Duodenal mucosa (tissue), 2 donors: Measurements from ENCODE around the gene OPALIN.

Experiments
- H3K27ac ChIP-seq: one replicate; pipeline ENCODE4 v1.7.0; 2013; ENCODE audit warnings: low read depth, low read length
- H3K27me3 ChIP-seq, 2 donors: one replicate each; pipeline ENCODE4 v1.7.0; 2013; ENCODE audit warnings: low read length in 2 of 2, control low read depth in 1 of 2; ENCODE audit not compliant: insufficient read depth in 2 of 2, control insufficient read depth in 1 of 2
- H3K36me3 ChIP-seq, 2 donors: one replicate each; pipeline ENCODE4 v1.7.0; 2013; ENCODE audit warnings: low read length in 2 of 2, control low read depth in 1 of 2; ENCODE audit not compliant: insufficient read depth in 2 of 2, control insufficient read depth in 1 of 2
- H3K4me1 ChIP-seq, 2 donors: one replicate each; pipeline ENCODE4 v1.7.0; 2013; ENCODE audit warnings: low read length in 2 of 2, control low read depth in 1 of 2; ENCODE audit not compliant: insufficient read depth in 2 of 2, control insufficient read depth in 1 of 2
- H3K4me3 ChIP-seq, 2 donors: one replicate each; pipeline ENCODE4 v1.7.0; 2013; ENCODE audit warnings: low read length in 2 of 2, low read depth in 1 of 2
- H3K9ac ChIP-seq, 2 donors: one replicate each; pipeline ENCODE4 v1.7.0; 2013; ENCODE audit warnings: low read length in 2 of 2, low read depth in 1 of 2
- H3K9me3 ChIP-seq, 2 donors: one replicate each; pipeline ENCODE4 v1.7.0; 2013; ENCODE audit warnings: low read length in 2 of 2, control low read depth in 1 of 2; ENCODE audit not compliant: control insufficient read depth in 1 of 2

OPALIN gene

GRCh38 chr10:96341219-96342182, 17.3 kb downstream of the OPALIN start:
- H3K27ac ChIP-seq = no peak overlapping the region

DNA sequence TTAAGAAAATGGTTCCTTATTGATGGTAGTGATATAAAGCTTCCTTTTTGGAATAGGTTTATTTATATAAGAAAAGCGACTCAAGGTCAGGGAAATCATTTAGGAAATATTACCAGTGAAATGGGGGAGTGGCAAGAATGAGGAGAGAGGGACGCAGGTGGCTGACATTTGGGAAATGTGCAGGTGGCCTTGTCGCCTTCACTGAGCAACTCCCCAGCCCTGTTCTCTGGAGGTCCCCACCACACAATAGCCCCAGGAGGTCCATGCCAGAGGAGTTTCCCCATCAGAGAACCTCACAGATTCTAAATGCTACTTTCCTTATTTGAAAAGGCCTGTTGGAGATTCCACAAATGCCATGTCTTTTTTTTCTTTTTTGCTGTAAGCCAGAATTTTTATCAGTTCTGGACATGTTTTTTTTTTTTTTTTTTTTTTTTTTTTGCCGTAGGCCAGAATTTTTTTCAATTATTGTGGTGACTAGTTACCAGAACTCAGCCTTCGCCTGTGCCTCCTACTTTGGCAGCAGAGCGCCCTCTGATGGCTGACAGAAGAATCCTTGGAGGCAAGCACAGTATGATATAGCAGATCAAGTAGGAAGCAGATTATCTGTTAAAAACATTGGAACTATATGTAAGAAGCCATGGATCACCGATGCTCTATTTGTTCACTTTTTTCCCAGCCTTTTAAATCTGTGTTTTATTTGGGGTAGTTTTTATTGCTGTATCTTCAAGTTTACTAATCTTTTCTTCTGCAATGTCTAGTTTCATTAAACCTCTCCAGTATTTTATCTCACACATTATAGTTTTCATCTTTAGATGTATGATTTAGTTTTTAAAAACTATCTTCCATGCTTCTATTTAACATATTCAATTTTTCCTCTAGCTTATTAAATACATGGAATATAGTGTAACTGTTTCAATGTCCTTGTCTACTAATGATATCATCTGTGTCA, 18.6 kb downstream of the OPALIN start:
- peaks cover 0 to 2% of the 10 kb centered on the region in 2 donors for H3K27me3 ChIP-seq
- no peaks in the 10 kb centered on the region for H3K9me3 ChIP-seq
- no peak overlapping the region for H3K9ac ChIP-seq
- H3K27ac ChIP-seq = no peak overlapping the region
- no peaks in the 10 kb centered on the region for H3K4me1 ChIP-seq
- H3K4me3 ChIP-seq = no peak overlapping the region
- no peaks in the 10 kb centered on the region for H3K36me3 ChIP-seq

More at GRCh38 chr10:96341219-96342182, 17.3 kb downstream of the OPALIN start:
- Histone ChIP-seq H3K4me3 (no peak overlapping the region), H3K27me3 (no peaks in the 10 kb centered on the region), H3K4me1 (no peaks in the 10 kb centered on the region), H3K9ac (no peak overlapping the region), H3K9me3 (peaks cover 0 to 7% of the 10 kb centered on the region in 2 donors), H3K36me3 (no peaks in the 10 kb centered on the region)

- no peak overlapping the region for H3K27ac ChIP-seq
These were observed 19.4 kb downstream of the OPALIN start for GRCh38 chr10:96339383-96339782.

GRCh38 chr10:96338279-96338925, 20.4 kb downstream of the OPALIN start:
- no peak overlapping the region for H3K9ac ChIP-seq

More at GRCh38 chr10:96339383-96339782, 19.4 kb downstream of the OPALIN start:
- H3K4me3 ChIP-seq = no peak overlapping the region
- no peak overlapping the region for H3K9ac ChIP-seq
- H3K4me1 ChIP-seq = no peaks in the 10 kb centered on the region
- H3K27me3 ChIP-seq = peaks cover 0 to 7% of the 10 kb centered on the region in 2 donors
- no peaks in the 10 kb centered on the region for H3K9me3 ChIP-seq
- H3K36me3 ChIP-seq = no peaks in the 10 kb centered on the region

GRCh38 chr10:96337106-96337505, 21.7 kb downstream of the OPALIN start:
- Histone ChIP-seq H3K4me1 (no peaks in the 10 kb centered on the region), H3K4me3 (no peak overlapping the region), H3K27ac (no peak overlapping the region), H3K27me3 (peaks cover 0 to 7% of the 10 kb centered on the region in 2 donors), H3K9ac (no peak overlapping the region), H3K36me3 (no peaks in the 10 kb centered on the region), H3K9me3 (no peaks in the 10 kb centered on the region)

More at GRCh38 chr10:96338279-96338925, 20.4 kb downstream of the OPALIN start:
- Histone ChIP-seq H3K4me1 (no peaks in the 10 kb centered on the region), H3K9me3 (no peaks in the 10 kb centered on the region), H3K27ac (no peak overlapping the region), H3K27me3 (peaks cover 0 to 7% of the 10 kb centered on the region in 2 donors), H3K4me3 (no peak overlapping the region), H3K36me3 (no peaks in the 10 kb centered on the region)

DNA sequence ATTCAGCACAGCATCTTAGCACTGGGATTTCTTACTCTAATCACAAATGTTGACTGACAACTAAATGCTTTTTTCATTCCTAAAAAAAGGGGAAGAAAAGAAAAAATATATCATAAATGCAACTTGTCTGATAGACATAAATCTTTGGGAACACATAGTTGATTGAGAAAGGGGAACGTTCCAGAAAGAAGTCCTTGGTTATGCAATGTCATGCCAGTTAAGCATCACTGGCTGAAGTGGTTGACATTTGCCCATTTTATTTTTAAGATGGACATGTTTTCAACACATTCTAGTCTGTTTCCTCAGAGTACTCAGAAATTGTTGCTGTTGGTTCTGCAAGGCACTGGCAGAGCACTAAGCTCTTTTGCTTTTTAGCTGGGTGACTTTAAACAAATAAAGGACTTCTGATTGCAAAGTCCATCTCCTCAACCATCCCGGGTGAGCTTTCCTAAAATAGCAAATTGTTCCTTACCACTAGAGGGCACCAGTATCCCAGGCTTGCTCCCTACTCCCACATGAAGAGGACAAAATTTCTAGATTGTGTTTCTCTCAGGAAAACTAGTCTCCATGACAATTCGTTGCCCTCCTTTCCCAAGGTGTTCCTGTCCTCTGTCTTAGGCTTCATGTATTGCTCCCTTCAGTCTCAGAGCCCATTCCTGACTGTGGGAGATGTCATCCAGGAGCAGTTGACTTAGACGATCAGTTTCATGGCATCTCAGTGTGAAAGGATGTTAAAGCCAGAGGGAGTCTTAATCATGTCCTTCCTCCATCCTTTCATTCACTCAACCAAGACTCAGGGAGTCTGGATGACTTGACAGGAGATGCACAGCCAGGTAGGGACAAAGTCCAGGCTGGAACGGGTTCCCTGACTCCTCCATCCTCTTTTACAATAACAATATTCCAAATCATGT, 23.9 kb downstream of the OPALIN start:
- peaks cover 0 to 7% of the 10 kb centered on the region in 2 donors for H3K27me3 ChIP-seq
- no peaks in the 10 kb centered on the region for H3K4me1 ChIP-seq
- no peaks in the 10 kb centered on the region for H3K36me3 ChIP-seq
- no peaks in the 10 kb centered on the region for H3K9me3 ChIP-seq
- no peak overlapping the region for H3K27ac ChIP-seq
- no peak overlapping the region for H3K9ac ChIP-seq
- no peak overlapping the region for H3K4me3 ChIP-seq

DNA sequence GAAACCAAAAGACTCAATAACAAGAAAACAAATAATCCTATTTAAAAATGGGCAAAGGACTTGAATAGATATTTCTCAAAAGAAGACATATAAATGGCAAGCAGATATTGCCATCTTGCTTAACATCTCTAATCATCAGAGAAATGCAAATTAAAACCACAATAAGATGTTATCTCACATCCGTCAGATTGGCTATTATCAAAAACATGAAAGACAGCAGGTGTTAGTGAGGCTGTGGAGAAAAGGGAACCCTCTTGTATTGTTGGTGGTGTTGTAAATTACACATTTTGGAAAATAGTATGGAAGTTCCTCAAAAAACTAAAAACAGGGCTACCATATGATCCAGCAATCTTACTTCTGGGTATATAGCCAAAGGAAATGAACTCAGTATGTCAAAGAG, 25.7 kb downstream of the OPALIN start:
- H3K27ac ChIP-seq = no peak overlapping the region
- no peaks in the 10 kb centered on the region for H3K4me1 ChIP-seq
- H3K27me3 ChIP-seq = peaks cover 0 to 7% of the 10 kb centered on the region in 2 donors
- no peaks in the 10 kb centered on the region for H3K9me3 ChIP-seq
- no peaks in the 10 kb centered on the region for H3K36me3 ChIP-seq
- H3K9ac ChIP-seq = no peak overlapping the region
- no peak overlapping the region for H3K4me3 ChIP-seq

- no peaks in the 10 kb centered on the region for H3K9me3 ChIP-seq
- no peaks in the 10 kb centered on the region for H3K27me3 ChIP-seq
- H3K4me3 ChIP-seq = no peak overlapping the region
- peaks cover 0 to 6% of the 10 kb centered on the region in 2 donors for H3K4me1 ChIP-seq
- H3K36me3 ChIP-seq = no peaks in the 10 kb centered on the region
- H3K9ac ChIP-seq = no peak overlapping the region
- no peak overlapping the region for H3K27ac ChIP-seq
These were observed 31.3 kb downstream of the OPALIN start for GRCh38 chr10:96327462-96327861.
